Lung (tissue), 12 donors: ENCODE measurements around the gene ELF3. TPM values are rescaled to one million over a fixed set of nuclear protein-coding genes. Genes with fewer than 3 reads are reported as not detected.

Experiments used
- ATAC-seq: fragments of 200-7000 bp; cut with Tn5 transposase; one replicate; pipeline ENCODE4 v1.9.1; 2020; ENCODE audit warnings: moderate number of reproducible peaks; ENCODE audit not compliant: insufficient read depth, low FRiP score
- DNase-seq, 3 donors: peaks; one replicate each; pipeline ENCODE4 v3.0.0-alpha.2; 2013 to 2017
- H3K27ac ChIP-seq, 2 donors: one replicate each; pipeline ENCODE4 v1.5.1; 2013; ENCODE audit warnings: mild to moderate bottlenecking in 2 of 2, moderate library complexity in 2 of 2, control low read depth in 1 of 2, inconsistent platforms in 1 of 2, low read depth in 1 of 2, low read length in 1 of 2
- H3K27me3 ChIP-seq, 3 donors: one replicate each; pipeline ENCODE4 v1.5.1; 2013; ENCODE audit warnings: low read length in 2 of 3; ENCODE audit not compliant: control insufficient read depth in 3 of 3, insufficient read depth in 3 of 3
- H3K36me3 ChIP-seq, 4 donors: one replicate each; pipeline ENCODE4 v1.5.1; 2013; ENCODE audit warnings: low read length in 4 of 4, mild to moderate bottlenecking in 1 of 4, moderate library complexity in 1 of 4; ENCODE audit not compliant: control insufficient read depth in 4 of 4, insufficient read depth in 4 of 4
- H3K4me1 ChIP-seq, 5 donors: one replicate each; pipeline ENCODE4 v1.5.1; 2013; ENCODE audit warnings: low read length in 5 of 5, mild to moderate bottlenecking in 2 of 5, moderate library complexity in 1 of 5; ENCODE audit not compliant: control insufficient read depth in 5 of 5, insufficient read depth in 5 of 5
- H3K4me3 ChIP-seq: one replicate; pipeline ENCODE4 v1.5.1; 2013; ENCODE audit warnings: mild to moderate bottlenecking, control low read depth, moderate library complexity
- H3K9ac ChIP-seq, 2 donors: one replicate each; pipeline ENCODE4 v1.5.1; 2013; ENCODE audit warnings: low read length in 2 of 2, control low read depth in 1 of 2; ENCODE audit not compliant: insufficient read depth in 1 of 2
- H3K9me3 ChIP-seq, 4 donors: one replicate each; pipeline ENCODE4 v1.5.1; 2013; ENCODE audit warnings: low read length in 3 of 4, mild to moderate bottlenecking in 1 of 4, moderate library complexity in 1 of 4; ENCODE audit not compliant: control insufficient read depth in 4 of 4, insufficient read depth in 3 of 4
- CTCF ChIP-seq: IDR thresholded peaks from 2 replicates; pipeline ENCODE4 v1.5.1; 2012; ENCODE audit warnings: mild to moderate bottlenecking; ENCODE audit errors: control extremely low read depth, extremely low read depth
- WGBS, 2 donors: extraction: QIAGEN DNeasy Blood & Tissue Kit; methylation state at CpG; one replicate each; pipeline ENCODE4 v1.1.7; 2013; 5-methylcytosine and 5-hydroxymethylcytosine counted together
- polyA plus RNA-seq, 2 donors: library from polyadenylated mRNA; stranded (reverse); fragments of 200-250 nt; gene quantifications; one replicate each; pipeline ENCODE4 v1.2.1, GENCODE V29; 2013
- total RNA-seq, 2 donors: library from RNA; depleted of rRNA in 1 of 2; stranded (reverse); fragments of >200 nt in 1 of 2; gene quantifications; one replicate each; pipeline ENCODE4 v1.2.1, GENCODE V29; 2014 to 2021
- donor health status: control.
- donor health status: control.
- donor health status: Bipolar disorder and iron deficiency.
- donor health status: healthy.
- donor health status: DM: yes; HTN: yes; CAD: no.

Gene ELF3
- total and polyA plus RNA-seq, 4 donors = 143 to 219 (median 149) TPM

GRCh38 chr1:202014915-202015661 lies 4.7 kb downstream of the ELF3 start:
- no peaks in the 10 kb centered on the region for H3K27me3 ChIP-seq
- peak overlapping the region in 1 of 2 donors; percentile 51 for H3K27ac ChIP-seq
- peaks cover 0 to 10% (median under 1%) of the 10 kb centered on the region in 5 donors for H3K4me1 ChIP-seq
- H3K36me3 ChIP-seq = peaks cover 0 to 11% (median 0%) of the 10 kb centered on the region in 4 donors
- H3K9me3 ChIP-seq = no peaks in the 10 kb centered on the region
- no peak overlapping the region for H3K4me3 ChIP-seq
- no peak for TF ChIP-seq CTCF
- DNase-seq (no peak), ATAC-seq (no peak)
- WGBS, 2 donors = 71 to 82% methylated on average over 17 of the region's 17 CpGs
- H3K9ac ChIP-seq = no peak overlapping the region

DNA sequence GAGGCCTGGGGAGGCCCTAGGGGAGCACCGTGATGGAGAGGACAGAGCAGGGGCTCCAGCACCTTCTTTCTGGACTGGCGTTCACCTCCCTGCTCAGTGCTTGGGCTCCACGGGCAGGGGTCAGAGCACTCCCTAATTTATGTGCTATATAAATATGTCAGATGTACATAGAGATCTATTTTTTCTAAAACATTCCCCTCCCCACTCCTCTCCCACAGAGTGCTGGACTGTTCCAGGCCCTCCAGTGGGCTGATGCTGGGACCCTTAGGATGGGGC lies 5.2 kb downstream of the ELF3 start:
- no peak for TF ChIP-seq CTCF
- H3K4me1 ChIP-seq = peaks cover 0 to 10% (median 0%) of the 10 kb centered on the region in 5 donors
- no peak overlapping the region for H3K4me3 ChIP-seq
- H3K36me3 ChIP-seq = peaks cover 0 to 11% (median 0%) of the 10 kb centered on the region in 4 donors
- DNase-seq = no peak
- 66 to 67% methylated on average over 3 of the region's 3 CpGs for WGBS, 2 donors
- H3K9me3 ChIP-seq = no peaks in the 10 kb centered on the region
- no peaks in the 10 kb centered on the region for H3K27me3 ChIP-seq
- no peak for ATAC-seq
- H3K27ac ChIP-seq = peak overlapping the region in 1 of 2 donors; percentile 51
- no peak overlapping the region for H3K9ac ChIP-seq

DNA sequence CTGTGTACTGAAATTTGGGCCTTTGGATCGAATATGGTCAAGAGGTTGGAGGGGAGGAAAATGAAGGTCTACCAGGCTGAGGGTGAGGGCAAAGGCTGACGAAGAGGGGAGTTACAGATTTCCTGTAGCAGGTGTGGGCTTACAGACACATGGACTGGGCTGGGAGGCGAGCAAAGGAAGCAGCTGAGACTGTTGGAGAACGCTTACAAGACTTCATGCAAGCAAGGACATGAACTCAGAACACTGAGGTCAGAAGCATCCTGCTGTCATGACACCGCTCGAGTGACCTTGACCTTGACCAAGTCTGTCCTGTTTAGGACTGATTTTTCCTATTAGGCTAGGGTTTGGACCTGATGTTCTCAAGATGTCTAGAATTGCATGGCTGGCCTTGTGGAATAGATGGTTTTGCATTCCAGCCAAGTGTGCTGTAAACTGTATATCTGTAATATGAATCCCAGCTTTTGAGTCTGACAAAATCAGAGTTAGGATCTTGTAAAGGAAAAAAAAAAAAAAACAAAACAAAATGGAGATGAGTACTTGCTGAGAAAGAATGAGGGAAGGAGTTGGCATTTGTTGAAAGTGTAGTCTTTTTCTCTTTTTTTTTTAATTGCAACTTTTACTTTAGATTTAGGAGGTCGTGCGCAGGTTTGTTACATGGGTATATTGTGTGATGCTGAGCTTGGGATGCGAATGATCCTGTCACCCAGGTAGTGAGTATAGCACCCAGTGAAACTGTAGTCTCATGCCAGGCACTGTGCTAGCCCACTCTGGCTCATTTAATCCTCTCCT lies 5.8 kb downstream of the ELF3 start:
- H3K27ac ChIP-seq = peak overlapping the region in 1 of 2 donors; percentile 37
- peaks cover 0 to 11% (median 0%) of the 10 kb centered on the region in 4 donors for H3K36me3 ChIP-seq
- ATAC-seq (no peak), DNase-seq (peak in 1 of 3 donors; percentile 34)
- no peak for TF ChIP-seq CTCF
- H3K9me3 ChIP-seq = no peaks in the 10 kb centered on the region
- H3K9ac ChIP-seq = no peak overlapping the region
- 80 to 86% methylated on average over 9 of the region's 9 CpGs for WGBS, 2 donors
- H3K27me3 ChIP-seq = no peaks in the 10 kb centered on the region
- H3K4me1 ChIP-seq = peaks cover 0 to 10% (median 0%) of the 10 kb centered on the region in 5 donors
- no peak overlapping the region for H3K4me3 ChIP-seq
